ENCODE results near the gene STX8. TPM values are rescaled to one million over a fixed set of nuclear protein-coding genes. Genes with fewer than 3 reads are reported as not detected.

Gene STX8
- total RNA-seq, 1 experiment from 2014 or later: 38.8 TPM

DNA sequence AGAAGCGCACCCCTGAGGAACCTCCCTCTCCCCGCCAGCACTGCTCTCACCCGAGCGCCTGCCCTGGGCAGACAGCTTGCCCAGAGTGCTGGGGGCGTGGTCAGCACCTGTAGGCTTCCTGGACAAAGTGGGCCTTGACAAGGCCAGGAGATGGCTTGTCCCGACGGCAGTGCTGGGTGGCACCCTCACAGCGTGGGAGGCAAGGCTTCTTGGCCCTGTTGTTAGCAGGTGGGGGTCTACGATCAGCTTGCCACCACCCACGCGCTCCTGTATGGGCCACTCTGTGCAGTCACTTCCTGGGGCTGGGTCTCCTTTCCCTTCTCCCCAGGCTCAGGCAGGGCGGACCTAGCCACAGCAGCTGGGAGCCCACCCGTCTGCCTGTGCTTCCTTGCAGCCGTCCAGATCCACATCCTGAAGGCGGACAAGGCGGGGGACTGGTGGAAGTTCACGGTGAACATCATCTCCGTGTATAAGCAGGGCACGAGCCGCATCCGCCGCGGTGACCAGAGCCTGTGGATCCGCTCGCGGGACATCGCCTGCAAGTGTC is 336.3 kb downstream of the STX8 start:
- Histone ChIP-seq H2AFZ (ENCODE audit: low read depth, low read length, poor library complexity, severe bottlenecking) (no peak overlapping the region), H3K36me3 (ENCODE audit: control insufficient read depth in 1 of 2, insufficient read depth in 2 of 2, low read length in 2 of 2) (no peaks in the 10 kb centered on the region), H3K4me3 (replicated peaks in 1 of 2; ENCODE audit: low read depth in 1 of 2, low read length in 2 of 2) (peak overlapping the region; percentile 28 to 45), H3K4me1 (ENCODE audit: control insufficient read depth in 1 of 2, insufficient read depth in 2 of 2, low read length in 2 of 2) (peaks cover 13 to 16% of the 10 kb centered on the region in 2 experiments), H3K27ac (ENCODE audit: low read depth, low read length) (peak overlapping the region; percentile 45; the same call in 1 of the 2 replicates), H3K79me2 (ENCODE audit: insufficient read depth, low read length) (no peaks in the 10 kb centered on the region), H4K20me1 (ENCODE audit: insufficient read depth) (no peaks in the 10 kb centered on the region), H3K9ac (ENCODE audit: low read length) (peak overlapping the region; percentile 57), H3K9me2 (ENCODE audit: insufficient read depth) (no peaks in the 10 kb centered on the region), H3K9me3 (ENCODE audit: control insufficient read depth in 1 of 2, insufficient read depth in 1 of 2, low read depth in 1 of 2, low read length in 2 of 2) (no peaks in the 10 kb centered on the region), H3K27me3 (ENCODE audit: insufficient read depth, low read length) (no peaks in the 10 kb centered on the region), H3K4me2 (ENCODE audit: low read length) (peak overlapping the region; percentile 84)
- no peak for TF ChIP-seq RAD21 (IDR thresholded peaks at IDR 0.05; ENCODE audit: low read depth)
- TF ChIP-seq POLR2A (IDR thresholded peaks at IDR 0.05; ENCODE audit: borderline replicate concordance, extremely low read depth, insufficient read depth, insufficient read length): no peak
- TF ChIP-seq, protein P1, sequence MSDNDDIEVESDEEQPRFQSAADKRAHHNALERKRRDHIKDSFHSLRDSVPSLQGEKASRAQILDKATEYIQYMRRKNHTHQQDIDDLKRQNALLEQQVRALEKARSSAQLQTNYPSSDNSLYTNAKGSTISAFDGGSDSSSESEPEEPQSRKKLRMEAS (IDR thresholded peaks at IDR 0.05): no peak
- no peak for TF ChIP-seq EGR1 (IDR thresholded peaks at IDR 0.05; ENCODE audit: low read depth)
- TF ChIP-seq ELF1 (IDR thresholded peaks at IDR 0.05; ENCODE audit: borderline replicate concordance, low read depth): no peak
- no peak for TF ChIP-seq ZNF274 (IDR thresholded peaks at IDR 0.05; ENCODE audit: low read depth, low read length)
- TF ChIP-seq EZH2 (IDR thresholded peaks at IDR 0.05): no peak
- TF ChIP-seq EZH2phosphoT487 (IDR thresholded peaks at IDR 0.05; ENCODE audit: borderline replicate concordance): no peak
- TF ChIP-seq ZBTB33 (IDR thresholded peaks at IDR 0.05; ENCODE audit: extremely low read depth, insufficient replicate concordance, low read length): no peak
- no peak for TF ChIP-seq POLR2AphosphoS5 (IDR thresholded peaks at IDR 0.05; ENCODE audit: low read depth, low read length)
- no peak for TF ChIP-seq SP1 (IDR thresholded peaks at IDR 0.05; ENCODE audit: low read depth)
- no peak for TF ChIP-seq FOSL1 (IDR thresholded peaks at IDR 0.05; ENCODE audit: low read depth)
- TF ChIP-seq ZFX (IDR thresholded peaks at IDR 0.05): no peak
- TF ChIP-seq YY1 (IDR thresholded peaks at IDR 0.05; ENCODE audit: extremely low read depth, insufficient replicate concordance, low read depth, low read length): no peak
- no peak for TF ChIP-seq CTCF (IDR thresholded peaks at IDR 0.05 in 2 of 3, conservative IDR thresholded peaks at IDR 0.05 in 1 of 3; ENCODE audit: borderline replicate concordance in 1 of 3, insufficient read depth in 1 of 3, low read depth in 2 of 3, low read length in 2 of 3)
- TF ChIP-seq, protein P2, sequence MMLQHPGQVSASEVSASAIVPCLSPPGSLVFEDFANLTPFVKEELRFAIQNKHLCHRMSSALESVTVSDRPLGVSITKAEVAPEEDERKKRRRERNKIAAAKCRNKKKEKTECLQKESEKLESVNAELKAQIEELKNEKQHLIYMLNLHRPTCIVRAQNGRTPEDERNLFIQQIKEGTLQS (IDR thresholded peaks at IDR 0.05): no peak
- BruUV-seq (replicated peaks): TSS peak; percentile 31
- no peak for DNase-seq (ENCODE audit: low read depth, low spot score)
- intact Hi-C loops (cut with micrococcal nuclease): no loop called here
- CTCF ChIA-PET: no interaction called here
- POLR2A ChIA-PET: no interaction called here
- RAD21 ChIA-PET (ENCODE audit: low non-redundant PET in 1 of 2, low total read pairs in 2 of 2, uncharacterized antibody in 2 of 2, unreplicated experiment in 2 of 2): no interaction called here
- ATAC-seq: peak; percentile 13; the same call in 1 of the 2 replicates
